Right lung (tissue), 5 donors: Measurements from ENCODE around the gene PACS1. TPM values are rescaled to one million over a fixed set of nuclear protein-coding genes. Genes with fewer than 3 reads are reported as not detected.
"Not testable (repeated sequence)": the region's sequence is repeated elsewhere in the genome, so short reads cannot be mapped to it uniquely, and the experiment has no call there.

Experiments used
- DNase-seq, 2 donors: peaks; one replicate each; pipeline ENCODE4 v3.0.0-alpha.2; 2013
- polyA plus RNA-seq, 5 donors: library from polyadenylated mRNA; unstranded; fragments of 120-200 nt; gene quantifications; one replicate each; pipeline versions ENCODE4 v1.2.1 to v1.2.3, GENCODE V29; 2013; ENCODE audit warnings: inconsistent platforms in 1 of 5, low replicate concordance in 1 of 5; ENCODE audit not compliant: insufficient read length in 5 of 5, insufficient read depth in 1 of 5

Gene PACS1
- polyA plus RNA-seq, 5 donors, result 44.7 to 57.6 (median 49.0) TPM

- DNase-seq, result no peak
Measured at GRCh38 chr11:66071381-66071801, 1.3 kb downstream of the PACS1 start.

GRCh38 chr11:66072081-66072480 is 2.0 kb downstream of the PACS1 start:
- no peak for DNase-seq

DNA sequence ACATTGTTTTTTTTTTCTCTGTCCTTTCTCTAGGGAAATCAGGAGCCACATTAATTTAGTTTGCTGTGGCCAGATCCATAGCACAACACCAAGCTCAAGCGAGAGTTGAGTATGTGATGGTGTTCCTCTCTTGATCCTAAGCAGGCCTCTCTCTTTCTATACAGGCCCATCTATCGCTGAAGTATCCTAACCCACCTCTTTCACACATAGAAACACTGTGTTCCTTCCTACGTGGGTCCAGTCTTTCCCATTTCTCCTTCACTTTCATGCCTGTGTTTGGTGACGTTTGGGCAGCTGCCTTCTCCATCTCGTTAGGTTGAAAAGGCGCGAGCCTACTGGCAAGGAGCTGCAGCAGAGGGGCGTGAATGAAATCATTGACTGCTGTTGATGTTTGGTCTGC is 2.4 kb downstream of the PACS1 start:
- DNase-seq, result no peak

DNA sequence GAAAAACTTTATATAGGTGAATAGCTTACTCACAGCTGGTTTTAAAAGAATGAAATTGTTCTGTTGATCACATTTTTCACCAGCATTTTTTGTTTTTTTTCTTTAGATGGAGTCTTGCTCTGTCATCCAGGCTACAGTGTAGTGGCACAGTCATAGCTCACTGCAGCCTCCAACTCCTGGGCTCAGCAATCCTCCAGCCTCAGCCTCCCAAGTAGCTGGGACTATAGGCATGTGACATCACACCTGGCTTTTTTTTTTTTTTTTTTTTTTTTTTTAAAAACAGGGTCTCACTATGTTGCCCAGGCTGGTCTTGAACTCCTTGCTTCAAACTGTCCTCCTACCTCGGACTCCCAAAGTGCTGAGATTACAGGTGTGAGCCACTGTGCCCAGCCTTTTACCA is 3.6 kb downstream of the PACS1 start:
- no peak for DNase-seq

- DNase-seq, result no peak
Measured at GRCh38 chr11:66075273-66075672, 5.2 kb downstream of the PACS1 start.

GRCh38 chr11:66076561-66076960 is 6.5 kb downstream of the PACS1 start:
- DNase-seq, result no peak

DNA sequence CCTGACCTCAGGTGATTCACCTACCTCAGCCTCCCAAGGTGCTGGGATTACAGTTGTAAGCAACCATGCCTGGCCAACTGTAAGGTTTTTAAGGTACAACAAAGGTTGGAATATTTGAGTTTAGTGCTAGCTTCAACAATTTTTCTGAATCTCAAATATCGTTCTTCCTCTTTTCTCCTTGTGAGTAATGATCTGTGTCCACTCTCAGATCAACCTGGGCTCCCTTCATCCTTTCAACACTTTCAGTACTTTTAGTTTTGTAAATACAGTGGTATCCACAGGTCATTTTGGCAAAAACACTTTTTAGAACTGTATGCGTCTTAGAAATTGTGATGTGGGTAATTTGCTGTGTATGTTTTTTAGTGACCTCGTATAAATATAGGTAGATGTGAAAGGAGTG is 7.9 kb downstream of the PACS1 start:
- DNase-seq, result no peak

GRCh38 chr11:66078949-66079348 is 8.9 kb downstream of the PACS1 start:
- not testable (repeated sequence) for DNase-seq

- no peak for DNase-seq
Measured at GRCh38 chr11:66080055-66080817, 10.2 kb downstream of the PACS1 start.

DNA sequence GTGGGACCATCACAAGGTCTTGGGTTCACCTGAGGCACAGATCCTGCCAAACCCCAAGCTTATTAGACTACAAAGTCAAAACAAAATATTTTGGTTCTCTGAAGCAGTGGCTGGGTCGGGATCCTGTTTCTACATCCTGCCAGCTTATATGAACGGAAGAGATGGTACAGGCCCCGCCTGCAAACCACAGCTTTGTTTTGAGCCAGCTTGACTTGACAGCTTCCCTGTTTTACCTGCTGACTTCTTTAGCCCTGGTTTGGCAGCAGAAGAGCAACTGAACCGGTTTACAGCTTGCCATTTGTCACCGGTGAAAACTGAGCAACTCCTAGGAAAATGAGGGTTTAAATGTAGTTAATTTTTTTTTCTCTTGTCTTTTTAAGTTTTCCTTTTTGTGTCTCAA is 11.4 kb downstream of the PACS1 start:
- DNase-seq, result no peak

GRCh38 chr11:66082946-66083698 is 13.1 kb downstream of the PACS1 start:
- DNase-seq, result no peak

DNA sequence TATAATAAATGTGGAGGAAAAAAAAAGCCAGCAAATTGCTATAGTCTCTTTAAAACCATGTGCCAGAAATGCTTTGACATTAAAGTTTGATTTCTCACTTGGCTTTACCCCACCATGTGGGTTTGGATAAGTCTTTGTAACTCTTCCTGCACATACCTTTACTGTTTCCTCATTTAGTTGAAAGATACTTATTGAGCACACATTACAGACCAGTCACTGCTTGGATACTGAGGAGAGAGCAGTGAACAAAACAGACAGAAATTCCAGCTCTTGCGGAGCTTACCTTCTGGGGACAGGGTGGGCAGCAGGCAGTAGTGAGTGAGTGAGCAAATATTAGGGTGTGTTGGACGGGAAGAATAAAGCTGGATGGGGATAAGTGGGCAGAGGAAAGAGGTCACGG is 13.7 kb downstream of the PACS1 start:
- no peak for DNase-seq

DNA sequence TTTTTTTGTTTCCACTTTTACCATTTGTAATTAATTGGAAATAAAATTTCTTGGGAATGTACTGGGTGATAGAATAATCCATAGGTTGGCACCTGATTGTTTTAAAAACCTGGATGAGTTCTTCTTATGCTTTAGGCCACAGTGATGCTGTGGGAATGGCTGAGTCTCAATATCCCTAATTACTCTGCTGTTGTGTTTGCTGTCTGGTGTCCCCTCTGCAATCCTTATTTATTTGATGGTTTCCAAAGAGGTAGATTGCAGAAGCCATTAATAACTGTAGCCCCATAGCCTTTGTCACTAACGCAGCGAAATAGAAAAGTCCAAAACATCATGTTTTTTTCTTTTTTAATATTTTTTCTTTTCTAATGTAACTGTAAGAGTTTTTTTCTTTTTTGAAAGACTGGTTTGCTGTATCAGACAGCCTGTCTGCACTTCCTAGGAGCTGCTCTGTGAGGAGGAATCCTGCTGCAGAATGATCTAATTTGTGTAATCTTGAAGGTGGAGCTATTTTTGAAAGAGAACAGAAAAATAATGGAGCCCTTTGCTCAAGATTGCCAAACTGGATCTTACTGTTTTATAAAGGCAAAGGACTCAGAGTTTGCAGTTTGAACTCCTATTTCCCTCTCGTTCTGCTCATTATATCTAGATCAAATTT is 14.9 kb downstream of the PACS1 start:
- DNase-seq, result no peak

DNA sequence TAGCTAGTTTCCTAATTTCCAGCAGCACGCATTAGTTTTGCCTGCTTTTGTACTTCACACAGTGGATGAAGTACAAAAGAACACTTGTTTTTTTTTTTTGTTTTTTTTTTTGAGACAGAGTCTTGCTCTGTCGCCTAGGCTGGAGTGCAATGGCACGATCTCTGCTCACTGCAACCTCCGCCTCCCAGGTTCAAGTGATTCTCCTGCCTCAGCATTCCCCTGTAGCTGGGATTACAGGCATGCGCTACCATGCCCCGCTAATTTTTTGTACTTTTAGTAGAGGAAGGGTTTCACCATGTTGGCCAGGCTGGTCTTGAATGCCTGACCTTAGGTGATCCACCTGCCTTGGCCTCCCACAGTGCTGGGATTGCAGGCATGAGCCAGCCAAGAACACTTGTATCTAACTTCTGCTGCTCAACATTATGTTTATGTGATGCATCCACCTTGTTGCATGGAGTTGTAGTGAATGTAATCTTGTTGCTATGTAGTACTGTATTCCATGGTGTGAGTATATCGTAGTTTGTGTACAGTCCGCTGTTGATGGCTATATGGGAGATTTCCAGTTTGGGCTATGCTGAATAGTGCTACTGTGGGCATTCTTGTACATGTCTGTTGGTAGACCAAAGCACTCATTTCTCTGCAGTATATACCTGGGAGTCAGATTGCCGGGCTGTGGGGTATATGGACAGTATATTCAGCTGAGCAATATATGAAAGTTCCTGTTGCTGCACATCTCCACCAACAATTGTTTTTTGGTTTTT is 17.3 kb downstream of the PACS1 start:
- no peak for DNase-seq

GRCh38 chr11:66089067-66089466 is 19.0 kb downstream of the PACS1 start:
- DNase-seq, result no peak

DNA sequence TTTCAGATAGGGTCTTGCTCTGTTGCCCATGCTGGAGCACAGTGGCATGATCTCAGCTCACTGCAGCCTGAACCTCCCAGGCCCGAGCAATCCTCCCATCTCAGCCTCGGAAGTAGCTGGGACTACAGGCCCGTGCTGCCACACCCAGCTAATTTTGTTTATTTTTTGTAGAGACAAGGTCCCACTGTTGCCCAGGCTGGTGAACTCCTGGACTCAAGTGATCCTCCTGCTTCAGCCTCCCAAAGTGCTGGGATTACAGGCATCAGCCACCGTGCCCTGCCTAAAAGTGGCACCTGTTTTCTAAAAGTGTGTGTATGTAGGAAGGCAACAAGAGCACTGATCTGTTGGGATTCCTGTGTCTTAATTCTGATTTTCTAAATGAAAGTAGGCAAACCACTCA is 20.2 kb downstream of the PACS1 start:
- DNase-seq, result no peak

GRCh38 chr11:66092125-66092524 is 22.1 kb downstream of the PACS1 start:
- not testable (repeated sequence) for DNase-seq

DNA sequence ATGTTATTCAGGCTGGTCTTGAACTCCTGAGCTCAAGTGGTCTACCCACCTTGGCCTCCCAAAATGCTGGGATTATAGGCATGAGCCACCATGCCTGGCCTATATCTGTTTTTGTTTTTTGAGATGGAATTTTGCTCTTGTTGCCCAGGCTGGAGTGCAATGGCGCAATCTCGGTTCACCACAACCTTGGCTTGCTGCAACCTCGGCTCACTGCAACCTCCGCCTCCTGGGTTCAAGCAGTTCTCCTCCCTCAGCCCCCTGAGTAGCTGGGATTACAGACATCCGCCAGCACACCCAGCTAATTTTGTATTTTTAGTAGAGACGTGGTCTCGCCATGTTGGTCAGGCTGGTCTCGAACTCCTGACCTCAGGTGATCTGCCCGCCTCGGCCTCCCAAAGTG is 29.7 kb downstream of the PACS1 start:
- not testable (repeated sequence) for DNase-seq

- no peak for DNase-seq
Measured at GRCh38 chr11:66100272-66101065, 30.4 kb downstream of the PACS1 start.

GRCh38 chr11:66101066-66101464 is 31.0 kb downstream of the PACS1 start:
- no peak for DNase-seq

- no peak for DNase-seq
Measured at GRCh38 chr11:66104057-66104638, 34.1 kb downstream of the PACS1 start.
